Fibroblast of skin of left biceps (primary cell): ENCODE results near the gene MTFR1L.
A peak's percentile ranks its signal among the peaks of the same experiment; 100 is the strongest.

Source experiments
- DNase-seq, 2 experiments: peaks; one replicate each; pipeline ENCODE4 v3.0.0-alpha.2; 2013; ENCODE audit warnings: low read depth in 2 of 2

The MTFR1L gene

DNA sequence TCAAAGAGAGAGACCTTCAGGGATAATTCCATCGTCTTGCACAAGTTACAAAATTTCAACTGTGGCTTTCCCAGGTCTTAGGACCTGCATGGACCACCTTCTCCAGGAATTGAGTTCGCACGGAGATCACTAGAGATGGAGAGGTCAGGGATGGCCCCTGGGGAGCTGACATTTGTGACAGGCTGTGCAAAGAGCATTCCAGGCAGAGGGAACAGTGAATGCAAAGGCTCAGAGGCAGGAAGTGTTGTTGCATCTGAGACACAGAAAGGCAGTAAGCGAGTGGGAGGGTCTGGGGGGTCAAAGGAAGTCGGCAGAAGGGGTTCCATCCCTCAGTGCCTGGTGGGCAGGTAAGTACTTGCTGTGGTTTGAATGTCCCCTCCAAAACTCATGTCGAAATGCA is 29.3 kb upstream of the MTFR1L start:
- no peak for DNase-seq

DNA sequence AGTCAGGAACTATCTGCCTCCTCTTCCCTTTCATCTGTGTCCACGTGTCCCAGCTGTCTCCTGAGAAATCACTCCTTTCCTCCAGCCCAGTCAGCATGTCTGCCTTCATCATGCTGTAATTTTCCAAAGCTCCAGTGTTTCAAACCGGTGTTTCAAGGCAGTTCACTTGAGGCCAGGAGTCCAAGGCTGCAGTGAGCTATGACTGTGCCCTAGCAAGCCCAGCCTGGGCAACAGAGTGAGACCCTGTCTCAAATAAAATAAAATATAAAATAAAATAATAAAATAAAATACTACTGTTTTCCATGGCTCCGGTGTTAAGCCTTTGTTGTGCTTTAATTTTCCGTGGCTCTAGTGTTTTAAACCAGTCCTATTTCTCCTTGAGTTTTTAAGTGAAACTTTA is 27.6 kb upstream of the MTFR1L start:
- no peak for DNase-seq

DNA sequence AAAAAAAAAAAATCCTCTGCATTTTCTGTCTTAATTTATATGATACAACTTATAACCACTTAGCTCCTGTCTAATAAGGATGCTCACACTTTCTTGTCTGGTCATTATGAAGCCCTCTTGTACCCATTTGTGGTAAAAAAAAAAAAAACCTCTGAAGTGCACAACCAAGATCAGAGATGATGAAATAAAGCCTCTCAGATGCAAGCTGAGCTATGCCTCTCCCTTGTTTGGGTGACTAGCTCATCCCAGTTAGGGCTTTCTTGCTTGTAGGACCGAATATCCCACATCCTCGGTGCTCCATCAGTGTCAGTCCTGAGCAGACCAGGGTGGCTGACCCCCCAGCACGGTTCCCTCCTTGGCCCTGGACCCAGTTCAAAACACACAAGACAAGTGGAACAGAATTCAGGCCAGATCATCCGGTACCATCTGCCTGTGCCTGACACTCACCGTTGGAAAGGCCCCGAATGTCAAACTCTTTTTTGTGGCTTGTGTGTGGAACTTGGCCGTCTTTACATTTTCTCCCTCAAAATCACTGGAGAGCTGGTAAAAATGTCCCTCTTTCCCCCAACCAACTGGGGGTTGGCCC is 26.1 kb upstream of the MTFR1L start:
- DNase-seq: no peak

DNA sequence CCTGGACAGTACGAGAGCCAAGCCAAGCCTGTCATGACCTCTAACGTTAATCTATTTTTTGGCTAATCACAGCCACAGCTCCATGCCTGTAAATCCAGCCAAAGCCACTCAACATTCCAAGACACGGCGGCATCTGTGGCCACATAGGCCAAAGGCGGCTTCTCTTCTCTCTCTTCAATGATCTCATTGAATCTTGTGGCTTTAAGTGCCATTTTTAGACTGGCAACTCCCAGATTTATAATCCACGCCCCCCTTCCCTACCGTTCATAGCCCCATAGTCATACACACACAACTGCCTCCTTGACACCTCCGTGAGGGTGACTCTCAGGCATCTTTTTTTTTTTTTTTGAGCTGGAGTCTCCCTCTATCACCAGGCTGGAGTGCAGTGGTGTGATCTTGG is 25.4 kb upstream of the MTFR1L start:
- no peak for DNase-seq

DNA sequence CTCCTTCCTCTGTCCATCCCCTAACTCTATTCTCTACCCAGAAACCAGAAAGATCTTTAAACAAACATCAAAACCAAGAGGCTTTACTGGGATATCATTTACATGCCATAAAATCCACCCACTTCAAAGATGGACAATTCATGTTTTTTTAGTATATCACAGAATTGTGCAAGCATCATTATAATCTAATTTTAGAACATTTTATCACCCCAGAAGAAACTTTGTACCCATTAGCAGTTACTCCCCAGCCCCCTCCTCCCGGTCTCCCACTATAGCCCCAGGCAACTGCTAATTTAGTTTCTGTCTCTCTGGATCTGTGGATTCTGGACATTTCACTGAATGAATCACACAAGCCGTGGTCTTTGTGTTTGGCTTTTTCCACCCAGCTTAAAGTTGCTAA is 24.5 kb upstream of the MTFR1L start:
- no peak for DNase-seq

DNA sequence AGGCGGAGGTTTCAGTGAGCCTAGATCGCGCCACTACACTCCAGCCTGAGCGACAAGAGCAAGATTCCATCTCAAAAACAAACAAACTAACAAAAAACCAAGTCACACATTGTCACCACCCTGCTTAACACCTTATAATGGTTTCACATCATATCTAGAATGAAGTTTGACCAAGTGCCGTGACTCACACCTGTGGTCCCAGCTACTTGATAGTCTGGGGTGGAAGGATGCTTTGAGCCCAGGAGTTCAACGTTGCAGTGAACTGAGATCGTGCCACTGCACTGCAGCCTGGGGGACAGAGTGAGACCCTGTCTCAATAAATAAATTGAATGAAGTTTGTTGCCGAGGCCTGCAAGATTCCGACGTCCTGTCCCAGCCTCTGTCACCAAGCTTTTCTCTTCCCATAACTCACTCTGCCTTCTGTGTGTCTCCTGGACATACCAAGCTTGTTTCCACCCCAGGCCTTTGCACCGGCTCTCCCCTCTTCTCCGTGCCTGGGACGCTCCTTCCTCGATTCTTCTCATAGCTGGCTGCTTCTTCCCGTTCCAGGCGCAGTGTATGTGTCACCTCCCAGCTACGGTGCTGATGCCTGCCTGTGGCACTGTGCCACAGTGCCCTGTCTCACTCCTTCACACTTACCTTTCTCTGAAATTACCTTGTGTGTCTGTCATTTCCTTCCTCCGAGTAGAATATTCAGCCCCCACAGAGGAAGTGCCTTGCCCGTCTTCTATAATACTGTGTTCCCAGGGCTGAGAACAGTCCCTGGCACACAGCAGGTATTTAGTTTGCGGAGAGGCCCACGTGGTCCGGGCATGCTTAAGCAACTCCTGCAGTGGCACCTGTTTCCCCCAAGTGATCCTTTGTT is 23.6 kb upstream of the MTFR1L start:
- DNase-seq: no peak

DNA sequence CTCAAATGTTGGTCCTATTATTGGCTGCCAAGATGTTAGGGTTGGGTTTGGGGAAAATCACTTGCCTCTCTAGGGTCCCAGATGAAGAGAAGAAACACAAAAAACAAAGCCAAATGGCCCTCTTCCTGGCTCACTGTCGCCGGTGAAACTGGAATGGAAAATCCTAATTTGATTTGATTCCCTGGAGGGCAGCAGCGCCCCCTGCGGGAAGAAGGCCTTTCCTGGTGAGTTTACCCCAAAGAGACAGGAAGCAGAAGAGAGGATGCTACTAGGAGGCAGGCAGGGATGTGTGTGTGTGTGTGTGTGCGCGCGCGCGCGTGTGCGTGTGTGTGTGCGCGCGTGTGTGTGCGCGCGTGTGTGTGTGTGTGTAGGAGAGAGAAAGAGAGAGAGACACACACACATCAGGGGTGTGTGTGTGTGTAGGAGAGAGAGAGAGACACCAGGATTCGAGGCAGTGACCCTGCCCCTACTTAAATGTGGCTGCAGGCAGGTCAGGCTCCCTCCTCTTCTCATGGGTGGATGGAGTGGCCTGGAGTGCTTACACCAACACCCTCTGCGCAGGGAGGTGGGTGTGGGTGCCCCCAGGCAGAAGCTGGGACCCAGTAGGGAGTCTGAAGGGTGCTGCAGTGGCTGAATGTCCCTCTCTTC is 22.8 kb upstream of the MTFR1L start:
- DNase-seq: peak in 1 of 2 experiments; percentile 42

DNA sequence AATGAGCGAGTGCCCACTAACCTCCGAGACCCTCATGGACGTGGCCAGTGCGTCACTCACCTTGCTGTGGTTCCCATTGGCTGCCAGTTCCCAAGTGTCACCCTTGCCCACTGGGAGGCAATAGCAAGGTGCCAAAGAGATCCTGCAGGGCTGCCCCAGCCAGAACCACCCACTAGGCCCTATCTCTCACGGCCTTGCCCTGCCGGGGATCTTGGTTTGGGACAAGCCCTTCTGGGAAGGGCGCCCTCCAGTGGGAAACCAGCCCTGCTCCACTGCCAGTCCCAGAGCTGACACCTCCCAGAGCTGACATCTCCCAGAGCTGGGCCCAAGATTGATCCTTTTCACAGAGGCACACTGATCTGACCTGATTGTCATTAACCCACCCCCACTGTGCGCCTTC is 21.8 kb upstream of the MTFR1L start:
- no peak for DNase-seq

DNA sequence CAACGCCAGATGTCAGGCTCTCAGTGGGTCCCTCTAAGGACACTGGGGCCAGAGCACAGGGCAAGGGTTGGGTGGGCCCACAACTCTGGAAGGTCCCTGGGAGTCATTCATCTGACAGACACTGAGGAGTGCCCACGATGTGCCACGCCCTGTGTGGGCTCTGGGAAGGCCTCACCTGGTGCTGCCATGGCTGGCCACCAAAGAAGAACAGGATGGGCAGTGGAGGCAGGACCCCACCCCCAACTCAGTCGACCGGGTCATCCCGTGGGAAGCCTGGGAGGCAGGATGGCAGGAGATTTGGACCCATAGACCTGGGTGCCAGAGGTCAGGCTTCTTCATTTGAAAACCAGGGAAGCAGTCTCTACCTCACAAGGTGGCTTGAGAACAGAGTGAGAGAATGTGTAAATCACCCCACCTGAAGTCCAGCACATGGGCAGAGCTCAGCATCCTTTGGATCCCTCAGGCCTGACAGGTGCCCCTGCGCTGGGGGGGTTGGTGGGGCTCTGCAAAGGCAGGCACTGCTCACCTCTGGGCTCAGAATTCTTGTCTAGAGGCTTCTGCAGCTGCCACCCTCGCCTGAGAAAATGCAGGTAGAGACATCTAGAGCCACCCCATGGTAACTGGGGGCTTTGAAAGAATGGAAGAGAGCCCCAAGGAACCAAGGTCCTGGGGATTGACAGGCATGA is 20.9 kb upstream of the MTFR1L start:
- no peak for DNase-seq

DNA sequence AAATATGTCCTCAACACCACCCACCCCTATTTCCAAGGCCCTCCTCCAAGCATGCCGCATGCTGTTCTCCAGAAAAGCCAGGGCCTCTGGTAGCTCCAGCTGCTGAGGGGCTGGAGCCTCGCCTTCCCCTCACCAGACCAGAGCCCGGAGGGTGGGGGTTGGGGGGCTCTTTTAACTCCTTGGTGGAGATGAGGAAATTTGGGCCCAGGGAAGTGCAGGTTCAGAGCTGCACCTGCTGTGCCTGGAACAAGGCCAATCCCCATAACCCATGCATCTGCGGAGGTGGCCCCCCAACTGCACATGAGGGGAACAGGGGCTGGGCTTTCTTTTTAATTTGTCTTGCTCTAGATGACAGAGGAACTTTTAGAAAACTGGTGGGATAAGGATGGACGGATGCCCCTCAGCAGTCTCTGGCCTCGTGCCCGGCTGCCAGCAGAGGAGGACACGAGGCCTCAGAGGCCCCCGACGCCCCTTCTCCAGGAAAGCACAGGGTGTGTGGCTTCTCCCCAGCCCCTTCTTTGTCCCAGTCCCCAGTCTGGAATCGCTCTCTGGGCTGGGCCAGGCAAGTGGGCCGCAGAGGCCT is 20.3 kb upstream of the MTFR1L start:
- no peak for DNase-seq

DNA sequence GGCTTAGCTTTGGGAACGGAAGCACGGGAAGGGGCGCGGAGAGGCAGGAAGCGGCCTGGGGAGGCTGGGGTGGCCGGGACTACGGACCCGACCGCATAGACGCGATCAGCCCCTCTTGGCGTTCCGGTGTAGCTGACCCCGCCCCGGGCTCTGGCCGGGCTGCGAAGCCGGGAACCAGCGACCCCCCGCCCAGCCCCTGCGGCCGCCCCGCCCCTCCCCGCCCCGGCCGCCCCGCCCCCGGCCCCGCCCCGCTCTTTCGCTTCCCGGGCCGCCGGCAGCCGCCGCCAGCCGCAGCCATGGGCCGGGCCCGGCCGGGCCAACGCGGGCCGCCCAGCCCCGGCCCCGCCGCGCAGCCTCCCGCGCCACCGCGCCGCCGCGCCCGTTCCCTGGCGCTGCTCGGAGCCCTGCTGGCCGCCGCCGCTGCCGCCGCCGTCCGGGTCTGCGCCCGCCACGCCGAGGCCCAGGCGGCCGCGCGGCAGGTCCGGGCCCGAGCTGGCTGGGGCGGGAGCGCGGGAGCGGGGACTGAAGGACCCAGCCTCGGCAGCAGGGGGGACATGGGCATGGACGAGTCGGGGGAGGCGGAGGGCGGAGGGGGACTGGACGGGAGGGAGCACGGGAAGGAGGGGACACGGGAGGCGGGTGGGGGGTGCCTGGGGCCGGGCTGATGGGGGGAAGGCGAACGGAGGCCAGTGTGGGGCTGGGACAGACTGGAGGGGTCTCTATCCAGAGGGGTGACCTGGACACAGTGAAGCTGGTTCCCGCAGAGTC is 19.6 kb upstream of the MTFR1L start, which contains the start of gene SELENON:
Gene SELENON (plus strand): TSS at position 259 of the 768 bp plus-strand sequence. CDS start 38 bp downstream, at position 297.
- no peak for DNase-seq

DNA sequence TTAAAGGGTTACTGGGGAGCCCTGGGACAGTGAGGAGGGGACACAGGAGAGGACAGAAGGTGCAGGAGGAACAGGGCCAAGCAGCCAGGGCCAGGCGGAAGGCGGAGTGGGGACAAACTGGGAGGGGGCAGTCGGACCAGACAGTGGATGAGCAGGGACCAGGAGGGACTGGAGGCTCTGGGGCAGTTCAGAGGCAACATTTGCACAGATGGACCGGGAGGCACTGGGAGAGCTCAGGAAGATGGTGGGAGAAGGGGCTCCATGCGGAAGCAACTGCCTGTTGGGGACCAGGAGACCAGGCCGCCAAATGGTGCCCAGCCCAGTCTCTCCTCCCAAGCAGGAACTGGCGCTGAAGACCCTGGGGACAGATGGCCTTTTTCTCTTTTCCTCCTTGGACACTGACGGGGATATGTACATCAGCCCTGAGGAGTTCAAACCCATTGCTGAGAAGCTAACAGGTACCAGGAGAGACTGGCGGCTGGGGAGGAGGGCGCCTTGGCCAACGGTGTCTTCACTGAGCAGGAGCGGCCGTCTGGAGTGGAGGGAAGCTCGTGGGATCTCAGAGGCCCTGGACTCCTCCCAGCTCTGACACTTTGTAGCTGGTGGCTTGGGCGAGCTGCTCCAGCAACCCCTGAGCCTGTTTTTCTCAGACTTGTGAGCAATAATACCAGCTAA is 18.9 kb upstream of the MTFR1L start:
- DNase-seq: no peak

DNA sequence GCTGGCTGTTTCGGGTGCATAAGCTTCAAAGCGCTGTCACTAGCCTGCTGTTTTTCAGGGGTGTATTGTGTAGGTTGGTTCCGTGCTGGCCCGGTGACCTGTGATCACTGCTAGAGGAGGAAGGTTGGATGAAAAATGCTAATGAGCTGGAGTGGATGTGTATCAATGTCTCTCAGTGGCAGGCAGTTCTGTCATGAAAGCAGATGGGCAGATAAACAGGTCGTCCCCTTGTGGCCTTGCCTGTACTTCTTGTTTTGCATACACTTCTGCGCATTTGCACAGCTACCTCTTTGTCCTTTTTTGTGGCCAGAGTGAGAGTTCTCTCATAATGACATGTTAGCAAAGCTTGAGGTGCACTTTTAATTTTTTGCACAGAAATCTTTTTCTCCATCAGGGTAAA is 16.8 kb upstream of the MTFR1L start:
- DNase-seq: no peak

DNA sequence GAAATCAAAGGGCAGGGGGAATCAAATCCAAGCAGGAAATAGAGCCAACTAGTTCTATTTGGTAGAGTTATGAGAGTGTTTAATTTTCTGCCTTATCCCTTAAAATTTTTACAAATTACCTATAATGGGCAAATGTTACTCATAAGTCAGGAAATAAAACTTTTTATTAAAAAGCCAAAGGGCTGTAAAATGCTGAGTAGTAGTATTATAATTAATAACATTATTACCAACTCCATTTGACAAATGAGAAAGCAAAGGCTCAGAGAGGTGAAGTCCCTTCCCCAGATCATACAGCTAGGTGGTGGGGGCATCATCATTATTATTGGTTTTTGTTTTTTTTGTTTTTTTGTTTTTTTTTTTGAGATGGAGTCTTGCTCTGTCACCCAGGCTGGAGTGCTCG is 16.4 kb upstream of the MTFR1L start:
- no peak for DNase-seq

DNA sequence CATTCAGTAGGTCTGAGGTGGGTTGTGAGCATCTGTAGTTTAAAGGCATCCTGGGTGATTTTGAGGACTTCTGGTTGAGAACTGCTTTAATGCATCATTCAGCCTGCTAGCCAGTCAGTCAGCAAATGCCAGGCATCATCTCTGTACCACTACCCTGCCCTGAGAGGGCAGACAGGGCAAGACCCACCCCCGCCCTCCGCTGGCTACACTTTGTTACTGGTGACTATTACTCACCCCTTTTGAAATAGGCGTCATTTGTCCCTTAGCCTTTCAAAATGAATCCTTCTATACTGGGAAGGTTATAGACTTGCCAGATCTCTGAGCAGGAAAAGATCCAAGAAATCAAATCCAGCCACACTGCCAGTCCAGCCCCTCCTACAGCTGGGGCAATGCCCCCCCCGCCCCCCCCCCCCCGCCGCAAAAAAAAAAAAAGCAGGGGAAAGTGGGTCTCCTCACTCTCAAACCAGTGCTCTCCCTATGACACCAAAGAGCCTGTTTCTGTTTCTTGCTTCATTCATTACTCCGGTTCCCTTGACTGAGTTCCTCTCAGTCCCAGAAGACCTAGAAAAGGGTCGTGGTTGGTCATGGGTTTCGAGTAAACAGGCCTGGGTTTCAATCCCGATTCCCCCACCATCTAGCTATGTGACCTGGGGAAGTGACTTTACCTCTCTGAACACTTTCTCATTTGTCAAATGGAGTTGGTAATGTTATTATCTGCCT is 15.3 kb upstream of the MTFR1L start:
- DNase-seq: no peak

DNA sequence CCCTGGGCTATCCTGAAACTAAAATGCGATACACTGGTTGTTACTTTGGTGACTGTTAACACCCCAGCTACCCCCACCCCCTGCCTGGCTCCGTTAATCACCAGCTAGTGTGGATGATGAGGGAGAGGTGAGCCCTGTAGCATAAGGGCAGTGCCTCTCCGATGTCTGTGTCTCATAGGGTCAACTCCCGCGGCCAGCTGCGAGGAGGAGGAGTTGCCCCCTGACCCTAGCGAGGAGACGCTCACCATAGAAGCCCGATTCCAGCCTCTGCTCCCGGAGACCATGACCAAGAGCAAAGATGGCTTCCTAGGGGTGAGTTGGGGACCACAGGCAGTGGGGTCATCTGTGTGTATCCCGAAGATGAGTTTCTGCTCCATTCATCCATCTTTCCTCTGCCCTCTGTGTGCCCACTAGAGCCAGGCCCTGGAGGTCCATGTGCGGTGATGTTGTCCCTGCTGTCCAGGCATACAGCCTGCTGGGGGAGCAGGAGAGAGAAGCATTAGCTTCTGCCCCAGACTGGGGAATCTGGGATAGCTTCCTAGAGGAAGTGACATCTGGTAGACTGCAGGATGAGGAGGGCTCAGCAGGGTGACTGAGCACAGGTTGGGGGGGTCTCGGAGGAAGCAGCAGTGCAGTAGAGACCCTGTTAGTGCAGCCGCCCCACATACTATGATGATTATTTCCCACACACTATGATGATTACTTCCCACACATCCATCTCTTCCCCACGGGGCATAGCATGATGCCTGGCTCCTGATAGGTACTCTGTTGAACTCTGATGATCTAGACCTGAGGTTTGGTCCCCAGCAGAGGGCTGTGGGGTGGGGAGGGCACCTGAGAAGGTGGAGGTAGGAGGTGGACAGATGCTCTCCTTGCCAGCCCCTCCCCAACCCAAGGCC is 14.5 kb upstream of the MTFR1L start:
- no peak for DNase-seq

DNA sequence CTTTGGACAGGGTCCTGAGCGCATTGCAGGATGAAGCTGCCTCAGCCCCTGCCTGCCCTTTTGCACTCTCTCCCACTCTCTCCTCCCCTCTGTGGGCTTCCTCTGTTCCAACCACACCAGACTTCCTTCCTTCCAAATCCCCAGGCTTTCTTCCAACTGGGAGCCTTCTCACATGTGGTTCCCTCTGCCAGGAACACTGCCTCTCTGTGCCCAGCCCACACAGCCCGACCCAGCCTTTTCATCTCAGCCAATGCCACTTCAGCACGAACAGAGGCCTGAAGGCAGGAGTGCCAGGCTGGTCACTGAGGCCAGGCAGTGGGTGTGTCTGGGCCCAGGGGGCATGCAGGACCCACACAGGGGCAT is 13.9 kb upstream of the MTFR1L start:
- DNase-seq: no peak

DNA sequence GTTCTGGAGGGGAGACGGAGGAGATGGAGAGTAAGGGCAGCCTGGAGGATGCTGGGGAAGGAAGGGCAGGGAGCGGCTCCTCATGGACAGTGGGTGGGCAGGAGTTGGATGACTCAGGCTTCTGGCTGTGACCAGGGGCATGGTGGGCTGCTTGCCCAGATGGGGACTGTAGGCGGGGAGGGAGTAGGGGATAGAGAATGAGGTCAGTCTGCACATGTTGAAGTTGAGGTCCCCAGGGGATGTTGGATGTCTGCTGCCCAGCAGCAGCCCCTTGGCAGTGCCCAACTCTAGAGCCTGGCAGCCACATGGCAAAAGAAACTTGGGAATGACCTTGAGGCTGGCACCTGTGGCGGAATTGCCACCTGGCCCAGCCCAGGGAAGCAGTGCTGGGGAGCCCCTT is 13.3 kb upstream of the MTFR1L start:
- DNase-seq: no peak
